K562 (cell line): Measurements from ENCODE around the gene DPEP3. TPM values are rescaled to one million over a fixed set of nuclear protein-coding genes. Genes with fewer than 3 reads are reported as not detected.
A peak's percentile ranks its signal among the peaks of the same experiment; 100 is the strongest.

ENCODE experiments used
- ATAC-seq: fragments of 200-7000 bp; cut with Tn5 transposase; 3 replicates; pipeline ENCODE4 v1.9.1; 2020; ENCODE audit warnings: moderate library complexity
- BruUV-seq: library from RNA; stranded (reverse); fragments of 400-500 nt; replicated peaks from 2 replicates; lab custom pipeline; 2021; lab: Mats Ljungman, UMichigan
- CTCF ChIA-PET: fragments of 300-600 bp; formaldehyde crosslinking; extraction: SDS; loops from one replicate; lab custom pipeline; 2021; ENCODE audit warnings: low intra/inter-chr PET ratio; lab: Yijun Ruan, JAX
- POLR2A ChIA-PET: fragments of 300-600, 350-650 bp; sonication (Branson Sonifier 250); formaldehyde crosslinking; extraction: SDS; loops from one replicate; lab custom pipeline; 2021; ENCODE audit warnings: antibody characterized with exemption, inconsistent platforms; lab: Yijun Ruan, JAX
- DNase-seq, 4 experiments: peaks; one replicate each; pipeline versions ENCODE4 v3.0.0 to v3.0.0-alpha.2; 2011 to 2018; ENCODE audit warnings: low spot score in 3 of 4, mixed read lengths in 3 of 4; ENCODE audit errors: extremely low read depth in 1 of 4
- FAIRE-seq: peaks from 2 replicates; lab custom pipeline; 2011; peaks lifted over from hg19 to GRCh38; lab: Jason Lieb, UNC
- H2AFZ ChIP-seq: 2 replicates; pipeline ENCODE4 v1.6.0; 2011; ENCODE audit warnings: low read depth, low read length, control low read depth, inconsistent platforms
- H3K27ac ChIP-seq: fragments of 200-600 bp; 3 replicates; pipeline ENCODE4 v1.8.0; 2011; ENCODE audit warnings: low read depth, mild to moderate bottlenecking, control low read depth, inconsistent platforms, low read length, moderate library complexity, mixed read lengths; ENCODE audit errors: extremely low read depth
- H3K27me3 ChIP-seq, 2 experiments: fragments of 300-600 bp in 1 of 2; 2 replicates in 1 of 2; 3 replicates in 1 of 2; pipeline versions ENCODE4 v1.6.0 to v1.8.0; 2011; ENCODE audit warnings: inconsistent platforms in 2 of 2, low read length in 2 of 2, mild to moderate bottlenecking in 1 of 2, mixed read lengths in 1 of 2, moderate library complexity in 1 of 2; ENCODE audit not compliant: control insufficient read depth in 2 of 2, insufficient read depth in 2 of 2
- H3K36me3 ChIP-seq: fragments of 300-600 bp; 3 replicates; pipeline ENCODE4 v1.8.0; 2011; ENCODE audit warnings: mild to moderate bottlenecking, low read length, inconsistent platforms; ENCODE audit not compliant: control insufficient read depth, insufficient read depth
- H3K4me1 ChIP-seq, 2 experiments: fragments of 200-600 bp in 1 of 2; replicated peaks in 1 of 2; 2 replicates in 1 of 2; 3 replicates in 1 of 2; pipeline versions ENCODE4 v1.5.1 to v1.8.0; 2011; ENCODE audit warnings: inconsistent platforms in 2 of 2, low read length in 2 of 2, mild to moderate bottlenecking in 1 of 2, mixed read lengths in 1 of 2, moderate library complexity in 1 of 2; ENCODE audit not compliant: control insufficient read depth in 2 of 2, insufficient read depth in 2 of 2
- H3K4me2 ChIP-seq: 2 replicates; pipeline ENCODE4 v1.6.1; 2011; ENCODE audit warnings: low read length, control low read depth, inconsistent platforms, mixed read lengths; ENCODE audit not compliant: insufficient read depth
- H3K4me3 ChIP-seq: fragments of 200-600 bp; sonication (generic), shearing (Covaris generic); 2 replicates; pipeline ENCODE4 v1.5.1; 2016; ENCODE audit warnings: control low read depth, inconsistent platforms
- H3K79me2 ChIP-seq: fragments of 200-600 bp; 3 replicates; pipeline ENCODE4 v1.8.0; 2011; ENCODE audit warnings: low read length, inconsistent platforms; ENCODE audit not compliant: control insufficient read depth, insufficient read depth
- H3K9ac ChIP-seq, 2 experiments: 2 replicates each; pipeline versions ENCODE4 v1.6.0 to v1.6.1; 2011; ENCODE audit warnings: low read depth in 2 of 2, low read length in 2 of 2, control low read depth in 1 of 2, inconsistent platforms in 1 of 2, mild to moderate bottlenecking in 1 of 2, mixed read lengths in 1 of 2; ENCODE audit not compliant: insufficient read depth in 1 of 2
- H3K9me1 ChIP-seq: one replicate; pipeline ENCODE4 v1.6.0; 2011; ENCODE audit warnings: inconsistent platforms, mild to moderate bottlenecking, low read length, moderate library complexity; ENCODE audit not compliant: control insufficient read depth, insufficient read depth
- H3K9me3 ChIP-seq: replicated peaks from 2 replicates; pipeline ENCODE4 v1.5.1; 2011; ENCODE audit warnings: low read depth, low read length, inconsistent platforms; ENCODE audit not compliant: control insufficient read depth, insufficient read depth
- H4K20me1 ChIP-seq: replicated peaks from 2 replicates; pipeline ENCODE4 v1.6.1; 2011; ENCODE audit warnings: low read length, inconsistent platforms, mixed read lengths; ENCODE audit not compliant: control insufficient read depth, insufficient read depth
- CBFA2T3 ChIP-seq: fragments of 450-650 bp; IDR thresholded peaks from 2 replicates; pipeline ENCODE4 v1.6.1; 2017
- ETV6 ChIP-seq, 3 experiments: fragments of 150-350 bp in 1 of 3; sonication (generic) in 1 of 3; formaldehyde crosslinking in 1 of 3; IDR thresholded peaks; 2 replicates each; pipeline versions ENCODE4 v1.6.1 to v1.8.0; 2014 to 2022; ENCODE audit warnings: borderline replicate concordance in 2 of 3, low read depth in 2 of 3, antibody characterized with exemption in 1 of 3, low read length in 1 of 3, mild to moderate bottlenecking in 1 of 3, missing genetic modification reagents in 1 of 3
- KLF6 ChIP-seq: fragments of 250-450 bp; sonication (Bioruptor Pico); IDR thresholded peaks from 2 replicates; pipeline ENCODE4 v1.4.0; 2020; ENCODE audit warnings: mild to moderate bottlenecking, moderate library complexity, borderline replicate concordance
- ZNF263 ChIP-seq: sonication (generic); formaldehyde crosslinking; IDR thresholded peaks from 2 replicates; pipeline ENCODE4 v1.8.0; 2022; ENCODE audit warnings: mild to moderate bottlenecking, missing genetic modification reagents, borderline replicate concordance
- WGBS: fragments of 100-300 bp; shearing (Covaris generic); methylation state at CpG from one replicate; pipeline ENCODE4 v1.1.6; 2016; ENCODE audit warnings: low coverage, mixed read lengths; ENCODE audit not compliant: insufficient coverage; ENCODE audit errors: missing lambda C conversion rate; 5-methylcytosine and 5-hydroxymethylcytosine counted together
- in situ Hi-C: fragments of 300-500 bp; cut with MboI; formaldehyde crosslinking; loops from 4 replicates; pipeline ENCODE4 v1.15.0; 2018; ENCODE audit warnings: inconsistent platforms, mixed read lengths
- intact Hi-C: fragments of 100-400 bp; cut with micrococcal nuclease; formaldehyde crosslinking; loops from 2 replicates; pipeline ENCODE4 v1.14.2; 2022
- polyA plus RNA-seq, 8 experiments: library from polyadenylated mRNA; depleted of rRNA in 4 of 8; stranded (reverse) in 5 of 8; unstranded in 3 of 8; fragments of >200 nt; fragmentation: Nextera tagmentation in 2 of 8; fragmentation: Illumina TruSeq in 1 of 8; extraction: Ambion mirVana in 2 of 8; extraction: Trizol in 1 of 8; gene quantifications; 2 replicates each; pipeline versions ENCODE4 v1.2.1 to v1.2.3, GENCODE V29; 2011 to 2014; ENCODE audit warnings: inconsistent platforms in 1 of 8, missing spikeins in 1 of 8
- total RNA-seq, 7 experiments: library from RNA; depleted of rRNA in 6 of 7; stranded (reverse); fragments of >200 nt in 6 of 7; fragmentation: Illumina TruSeq in 2 of 7; extraction: Trizol in 2 of 7; gene quantifications; 2 replicates each; pipeline versions ENCODE4 v1.2.1 to v1.2.3, GENCODE V29; 2011 to 2021; ENCODE audit warnings: low replicate concordance in 1 of 7

Gene DPEP3
- total and polyA plus RNA-seq, 9 of the 15 experiments (the other 6 are each of a cell fraction or from before 2014, with no cell fraction given) = not detected

DNA sequence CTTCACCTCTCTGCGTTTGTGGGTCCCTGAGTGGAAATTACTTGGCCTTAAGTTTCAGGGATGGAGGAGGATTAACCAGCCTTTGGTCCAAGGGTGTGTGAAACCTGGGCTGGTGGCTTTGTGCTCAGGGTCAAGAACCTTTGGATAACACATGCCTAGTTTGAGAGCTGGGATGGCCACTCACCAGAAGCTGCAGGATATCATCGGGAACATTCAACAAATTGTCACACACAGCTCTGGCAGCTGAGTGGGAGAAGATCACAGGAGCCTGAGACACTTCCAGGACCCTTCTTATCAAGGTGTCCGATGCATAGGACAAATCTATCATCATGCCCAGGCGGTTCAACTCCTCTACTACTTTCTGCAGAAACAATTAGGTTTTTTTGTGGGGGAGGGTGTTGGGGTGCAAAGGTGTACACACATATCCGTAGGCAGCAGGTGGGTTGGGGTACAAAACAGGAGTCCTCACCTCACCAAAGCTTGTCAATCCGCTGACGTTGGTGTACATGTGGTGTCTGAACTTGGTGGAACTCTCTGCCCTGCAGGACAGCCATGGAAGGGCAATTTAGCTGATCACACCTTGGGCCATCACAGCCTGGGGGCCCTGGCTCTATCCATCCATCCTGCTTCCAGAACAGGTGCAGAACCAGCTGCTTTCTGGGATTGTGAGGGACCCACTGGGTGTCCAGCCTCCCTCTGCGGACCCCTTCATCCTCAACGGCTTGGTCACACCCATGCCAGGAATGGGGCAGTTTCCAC lies 2.7 kb downstream of the DPEP3 start:
- Histone ChIP-seq H3K4me2 (no peak overlapping the region), H3K36me3 (no peaks in the 10 kb centered on the region), H3K9me1 (no peaks in the 10 kb centered on the region), H3K9ac (peak overlapping the region in 1 of 2 experiments; percentile 61; a peak in 1 of 4 replicates), H3K9me3 (no peaks in the 10 kb centered on the region), H4K20me1 (no peaks in the 10 kb centered on the region), H2AFZ (no peak overlapping the region), H3K79me2 (no peaks in the 10 kb centered on the region), H3K27me3 (peaks cover 0 to 4% of the 10 kb centered on the region in 2 experiments; a peak in 1 of 5 replicates), H3K4me3 (no peak overlapping the region), H3K27ac (no peak overlapping the region), H3K4me1 (peaks cover 0 to 22% of the 10 kb centered on the region in 2 experiments; a peak in 3 of 5 replicates)
- WGBS = 17% methylated on average over 9 of the region's 9 CpGs
- no TSS peak for BruUV-seq
- POLR2A ChIA-PET = interaction anchor here (0.6 to 1.1 kb wide), 7 partner anchors 14 to 385 kb away, joined by 3 to 4 read pairs (median 3); no protein-coding TSS in a partner anchor
- DNase-seq (no peak), ATAC-seq (peak; percentile 37), FAIRE-seq (no peak)
- CTCF ChIA-PET = no interaction called here
- TF ChIP-seq KLF6 (CRISPR knock-in tag) (no peak), ZNF263 (no peak), ETV6 (IDR thresholded peaks at IDR 0.05; ENCODE audit: borderline replicate concordance in 1 of 2, low read depth in 2 of 2, low read length in 1 of 2) (no peak), ETV6 (CRISPR knock-in tag; IDR thresholded peaks at IDR 0.05; ENCODE audit: borderline replicate concordance) (no peak), CBFA2T3 (peak; percentile 18; the same call in 1 of the 2 replicates)
- in situ Hi-C loops (no loop called here), intact Hi-C loops (no loop called here)
